KMS-11 (cell line): ENCODE data around the gene DUSP5.

ENCODE experiments used
- H2AFZ ChIP-seq: fragments of 200-600 bp; sonication (generic); 2 replicates; pipeline ENCODE4 v1.6.1; 2016; ENCODE audit warnings: antibody characterized with exemption, mixed run types, low read depth
- H3K27ac ChIP-seq: fragments of 200-600 bp; sonication (generic); 2 replicates; pipeline ENCODE4 v1.6.1; 2016; ENCODE audit warnings: mild to moderate bottlenecking, mixed run types
- H3K27me3 ChIP-seq: fragments of 200-600 bp; sonication (generic); 2 replicates; pipeline ENCODE4 v1.6.1; 2017; ENCODE audit warnings: mild to moderate bottlenecking, low read depth, mixed run types, moderate library complexity; ENCODE audit not compliant: insufficient read depth
- H3K36me3 ChIP-seq: fragments of 200-600 bp; sonication (generic); 2 replicates; pipeline ENCODE4 v1.6.1; 2017; ENCODE audit warnings: mild to moderate bottlenecking, mixed run types; ENCODE audit not compliant: insufficient read depth
- H3K4me1 ChIP-seq: fragments of 200-600 bp; sonication (generic); 2 replicates; pipeline ENCODE4 v1.6.1; 2016; ENCODE audit warnings: mild to moderate bottlenecking, low read depth, mixed run types; ENCODE audit not compliant: poor library complexity, severe bottlenecking
- H3K4me2 ChIP-seq: fragments of 200-600 bp; sonication (generic); 2 replicates; pipeline ENCODE4 v1.7.0; 2016; ENCODE audit warnings: mild to moderate bottlenecking, mixed run types
- H3K4me3 ChIP-seq: fragments of 200-600 bp; sonication (generic); IDR thresholded peaks from 2 replicates; pipeline ENCODE4 v1.6.1; 2017; ENCODE audit warnings: low read depth, low read length, mixed read lengths; ENCODE audit not compliant: insufficient read depth
- H3K79me2 ChIP-seq: fragments of 200-600 bp; sonication (generic); 2 replicates; pipeline ENCODE4 v1.6.1; 2016; ENCODE audit warnings: low read depth, mixed run types; ENCODE audit not compliant: insufficient read depth
- H3K9ac ChIP-seq: fragments of 200-600 bp; sonication (generic); 2 replicates; pipeline ENCODE4 v1.6.1; 2016; ENCODE audit warnings: mild to moderate bottlenecking, mixed run types
- H4K20me1 ChIP-seq: fragments of 200-600 bp; sonication (generic); 2 replicates; pipeline ENCODE4 v1.6.1; 2016; ENCODE audit warnings: mild to moderate bottlenecking, mixed run types; ENCODE audit not compliant: insufficient read depth
- TF ChIP-seq, protein P1 (sequence below): fragments of 200-600 bp; sonication (generic); conservative IDR thresholded peaks from 2 replicates; pipeline ENCODE4 v1.6.1; 2017; ENCODE audit warnings: low read depth, mild to moderate bottlenecking, antibody characterized with exemption, low read length, moderate library complexity, mixed read lengths

The DUSP5 gene

DNA sequence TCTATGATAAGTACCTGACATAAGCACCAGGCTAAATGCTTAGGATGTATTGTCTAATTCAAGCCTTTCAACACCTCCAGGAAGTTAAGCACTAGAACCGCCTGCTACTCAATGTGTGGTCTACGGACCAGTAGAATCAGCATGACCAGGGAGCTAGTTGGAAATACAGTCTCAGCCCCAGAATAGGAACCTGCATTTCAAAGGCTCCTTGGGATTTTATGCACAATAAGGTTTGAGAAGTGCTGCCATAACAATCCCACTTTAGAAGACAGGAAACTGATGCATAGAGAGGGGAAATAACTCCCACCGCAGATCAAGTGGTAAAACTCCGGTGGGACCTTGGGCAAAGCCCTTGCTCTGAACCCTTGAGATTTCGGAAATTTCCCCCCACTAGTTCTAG, 8.8 kb upstream of the DUSP5 start:
- Histone ChIP-seq H4K20me1 (no peaks in the 10 kb centered on the region), H3K9ac (no peak overlapping the region), H3K4me1 (peaks cover 17% of the 10 kb centered on the region), H3K79me2 (no peaks in the 10 kb centered on the region), H2AFZ (no peak overlapping the region), H3K4me2 (no peak overlapping the region), H3K27me3 (no peaks in the 10 kb centered on the region), H3K4me3 (no peak overlapping the region), H3K36me3 (no peaks in the 10 kb centered on the region), H3K27ac (no peak overlapping the region)
- TF ChIP-seq, protein P1, sequence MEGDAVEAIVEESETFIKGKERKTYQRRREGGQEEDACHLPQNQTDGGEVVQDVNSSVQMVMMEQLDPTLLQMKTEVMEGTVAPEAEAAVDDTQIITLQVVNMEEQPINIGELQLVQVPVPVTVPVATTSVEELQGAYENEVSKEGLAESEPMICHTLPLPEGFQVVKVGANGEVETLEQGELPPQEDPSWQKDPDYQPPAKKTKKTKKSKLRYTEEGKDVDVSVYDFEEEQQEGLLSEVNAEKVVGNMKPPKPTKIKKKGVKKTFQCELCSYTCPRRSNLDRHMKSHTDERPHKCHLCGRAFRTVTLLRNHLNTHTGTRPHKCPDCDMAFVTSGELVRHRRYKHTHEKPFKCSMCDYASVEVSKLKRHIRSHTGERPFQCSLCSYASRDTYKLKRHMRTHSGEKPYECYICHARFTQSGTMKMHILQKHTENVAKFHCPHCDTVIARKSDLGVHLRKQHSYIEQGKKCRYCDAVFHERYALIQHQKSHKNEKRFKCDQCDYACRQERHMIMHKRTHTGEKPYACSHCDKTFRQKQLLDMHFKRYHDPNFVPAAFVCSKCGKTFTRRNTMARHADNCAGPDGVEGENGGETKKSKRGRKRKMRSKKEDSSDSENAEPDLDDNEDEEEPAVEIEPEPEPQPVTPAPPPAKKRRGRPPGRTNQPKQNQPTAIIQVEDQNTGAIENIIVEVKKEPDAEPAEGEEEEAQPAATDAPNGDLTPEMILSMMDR = no peak

GRCh38 chr10:110490640-110491039, 7.1 kb upstream of the DUSP5 start:
- Histone ChIP-seq H3K4me2 (no peak overlapping the region), H3K36me3 (no peaks in the 10 kb centered on the region), H3K9ac (no peak overlapping the region), H3K4me1 (peaks cover 17% of the 10 kb centered on the region), H3K4me3 (no peak overlapping the region), H2AFZ (no peak overlapping the region), H3K79me2 (peaks cover 3% of the 10 kb centered on the region; the same call in 1 of the 2 replicates), H3K27ac (no peak overlapping the region), H4K20me1 (no peaks in the 10 kb centered on the region), H3K27me3 (no peaks in the 10 kb centered on the region)
- TF ChIP-seq, protein P1 = no peak

- H3K4me1 ChIP-seq = peaks cover 17% of the 10 kb centered on the region
- peaks cover 10% of the 10 kb centered on the region; the same call in 1 of the 2 replicates for H3K79me2 ChIP-seq
- H3K27me3 ChIP-seq = no peaks in the 10 kb centered on the region
- no peak overlapping the region for H3K9ac ChIP-seq
- H3K27ac ChIP-seq = no peak overlapping the region
- H4K20me1 ChIP-seq = no peaks in the 10 kb centered on the region
- H3K4me3 ChIP-seq = no peak overlapping the region
- no peaks in the 10 kb centered on the region for H3K36me3 ChIP-seq
- TF ChIP-seq, protein P1 = no peak
- H2AFZ ChIP-seq = no peak overlapping the region
- no peak overlapping the region for H3K4me2 ChIP-seq
Observed at GRCh38 chr10:110491346-110491745, 6.4 kb upstream of the DUSP5 start.

DNA sequence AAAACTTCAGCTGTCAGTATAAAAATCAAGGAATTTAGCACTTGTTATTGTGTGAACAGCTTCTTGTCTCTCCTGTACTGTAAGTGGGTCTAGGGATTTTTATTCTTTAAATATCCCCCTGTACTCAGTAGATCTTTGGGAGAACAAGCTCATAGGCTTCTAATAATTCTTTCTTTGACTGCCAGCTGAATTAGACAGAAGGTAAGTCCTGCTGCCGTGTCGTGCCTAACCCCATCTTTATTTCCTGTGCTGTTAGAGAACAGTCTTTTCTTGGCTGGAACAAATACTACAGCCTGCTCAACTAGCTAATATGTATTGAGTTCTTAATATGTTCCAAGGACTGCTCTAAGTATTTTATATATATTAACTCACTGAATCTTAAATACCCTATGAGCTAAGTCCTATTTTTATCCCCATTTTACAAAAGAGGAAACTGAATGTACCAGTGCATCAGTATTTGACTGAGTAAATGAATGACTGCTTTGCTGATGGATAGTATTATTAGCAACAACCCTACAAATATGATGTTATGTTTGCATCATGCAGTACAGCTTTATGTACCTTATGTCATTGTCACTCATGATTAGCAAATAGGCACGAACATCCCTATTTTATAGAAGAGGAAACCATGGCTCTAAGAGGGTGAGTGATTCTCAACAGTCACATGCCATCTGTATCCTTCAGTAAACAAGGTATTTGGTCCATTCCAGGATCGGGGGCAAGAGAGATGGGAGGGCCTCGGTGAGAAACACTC, 5.5 kb upstream of the DUSP5 start:
- Histone ChIP-seq H3K27ac (no peak overlapping the region), H3K36me3 (no peaks in the 10 kb centered on the region), H3K27me3 (no peaks in the 10 kb centered on the region), H4K20me1 (no peaks in the 10 kb centered on the region), H3K4me3 (no peak overlapping the region), H3K79me2 (peaks cover 19% of the 10 kb centered on the region; the same call in 1 of the 2 replicates), H3K4me1 (peaks cover 14% of the 10 kb centered on the region), H2AFZ (no peak overlapping the region), H3K9ac (no peak overlapping the region), H3K4me2 (no peak overlapping the region)
- TF ChIP-seq, protein P1 = no peak
